ENCODE data around the gene BFSP2. TPM values are rescaled to one million over a fixed set of nuclear protein-coding genes. Genes with fewer than 3 reads are reported as not detected.

Gene BFSP2
- total RNA-seq, 1 donor from 2014 or later = 2.1 TPM

DNA sequence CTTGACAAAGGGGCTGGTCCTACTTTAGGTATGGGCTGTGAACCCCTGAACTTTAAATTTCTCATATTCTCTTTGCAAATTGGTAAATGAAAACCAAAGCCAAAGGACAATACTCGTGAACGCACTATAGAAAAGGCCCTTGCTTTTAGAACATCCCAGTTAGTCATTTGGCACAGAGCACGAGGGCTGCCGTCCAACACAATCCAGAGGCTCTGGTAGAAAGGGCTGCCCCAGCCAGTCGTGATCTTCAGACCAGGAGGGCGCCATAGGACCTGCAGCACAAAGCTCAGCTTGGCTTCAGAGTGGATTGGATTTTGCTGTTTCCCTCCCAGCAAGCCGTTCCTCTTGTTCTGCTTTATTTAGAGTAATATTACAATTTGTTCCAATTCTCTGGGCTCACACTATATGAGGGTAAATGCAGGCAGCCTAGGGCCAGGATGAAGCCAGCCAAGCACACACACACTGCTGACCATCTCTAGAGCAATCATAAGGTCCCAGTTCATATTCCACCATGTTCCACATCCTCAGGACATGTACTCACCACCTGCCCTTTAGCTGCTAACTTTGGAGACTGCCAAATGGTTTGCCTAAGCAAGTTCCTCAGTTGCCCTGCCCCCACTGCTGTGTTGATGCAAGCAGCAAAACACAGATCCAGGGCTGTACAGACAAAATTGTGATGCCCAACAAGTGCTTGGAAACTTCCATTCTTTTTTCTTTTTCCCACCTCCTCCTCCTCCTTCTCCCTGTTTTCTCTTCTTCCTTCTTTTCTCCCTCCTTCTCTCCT, 6.0 kb upstream of the BFSP2 start:
- Histone ChIP-seq H3K4me1 (ENCODE audit: control insufficient read depth in 3 of 3, insufficient read depth in 3 of 3, low read length in 3 of 3) (peaks cover 0 to 6% (median 5%) of the 10 kb centered on the region in 3 donors), H3K9me3 (ENCODE audit: control insufficient read depth in 3 of 3, low read length in 3 of 3) (no peaks in the 10 kb centered on the region), H3K27me3 (ENCODE audit: control insufficient read depth in 3 of 3, insufficient read depth in 3 of 3, low read length in 3 of 3) (no peaks in the 10 kb centered on the region), H3K9ac (ENCODE audit: low read depth in 1 of 3, low read length in 3 of 3) (no peak overlapping the region), H3K36me3 (ENCODE audit: control insufficient read depth in 3 of 3, insufficient read depth in 3 of 3, low read length in 3 of 3) (peaks cover 0 to 13% (median 5%) of the 10 kb centered on the region in 3 donors), H3K4me3 (ENCODE audit: low read length in 3 of 3) (no peak overlapping the region), H3K27ac (ENCODE audit: low read depth, low read length) (no peak overlapping the region)

DNA sequence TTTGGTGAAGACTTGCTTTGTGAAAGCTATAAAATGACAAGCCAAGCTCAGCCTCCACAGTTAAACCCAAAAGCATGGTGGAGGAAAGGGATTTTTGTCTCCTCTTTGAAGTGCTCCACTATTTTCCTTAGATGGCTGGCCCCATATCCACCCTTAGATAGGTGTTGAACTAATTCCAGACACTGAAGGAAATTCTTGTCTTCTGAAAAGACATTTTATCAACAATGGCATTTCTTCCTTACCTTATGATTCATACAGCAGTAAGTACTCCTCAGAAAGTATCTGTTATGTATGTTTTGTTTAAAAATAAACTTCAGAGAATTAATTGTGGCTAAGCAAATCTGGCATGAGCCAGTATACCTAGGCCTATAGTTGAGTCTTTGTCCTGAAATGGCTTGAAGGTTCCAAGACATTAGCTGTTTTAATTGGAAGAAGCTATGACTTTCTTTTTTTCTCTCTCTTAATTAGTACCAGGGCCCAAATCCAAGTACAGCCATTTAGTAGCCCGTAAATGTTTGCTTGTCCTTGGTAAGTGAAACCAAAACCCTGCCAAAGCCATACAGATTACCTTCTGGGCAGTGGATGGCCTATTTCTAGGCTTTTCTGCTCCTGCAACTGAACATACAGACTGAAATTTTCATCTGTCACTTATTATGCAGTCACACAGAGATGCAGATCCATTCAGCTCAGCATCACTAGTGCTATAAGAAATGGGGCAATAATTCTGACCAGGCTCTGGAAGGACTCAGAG, 5.1 kb upstream of the BFSP2 start:
- H3K9ac ChIP-seq (ENCODE audit: low read depth in 1 of 3, low read length in 3 of 3) = no peak overlapping the region

DNA sequence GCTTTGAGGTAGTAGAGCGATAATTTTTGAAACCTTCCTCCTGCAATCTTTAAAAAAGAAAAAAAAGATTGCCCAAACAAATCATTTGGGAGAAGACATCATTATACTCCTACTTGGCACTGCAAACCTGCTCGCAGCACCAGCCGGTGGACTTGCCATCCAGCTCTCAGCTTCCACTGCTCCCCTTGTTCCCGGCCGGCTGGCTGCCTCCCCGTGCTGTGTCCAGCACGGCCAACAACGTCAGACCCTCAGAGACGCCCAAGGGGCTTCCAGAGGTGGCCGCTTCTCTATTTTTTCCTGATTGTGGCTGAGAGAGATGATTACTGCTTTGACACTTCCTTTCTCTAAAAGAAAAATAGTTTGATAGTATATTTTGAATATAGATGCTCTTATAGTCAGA, 3.0 kb upstream of the BFSP2 start:
- Histone ChIP-seq H3K4me1 (ENCODE audit: control insufficient read depth in 3 of 3, insufficient read depth in 3 of 3, low read length in 3 of 3) (peaks cover 0 to 6% (median 5%) of the 10 kb centered on the region in 3 donors), H3K36me3 (ENCODE audit: control insufficient read depth in 3 of 3, insufficient read depth in 3 of 3, low read length in 3 of 3) (peaks cover 0 to 2% (median 0%) of the 10 kb centered on the region in 3 donors), H3K9me3 (ENCODE audit: control insufficient read depth in 3 of 3, low read length in 3 of 3) (no peaks in the 10 kb centered on the region), H3K4me3 (ENCODE audit: low read length in 3 of 3) (no peak overlapping the region), H3K9ac (ENCODE audit: low read depth in 1 of 3, low read length in 3 of 3) (no peak overlapping the region), H3K27ac (ENCODE audit: low read depth, low read length) (no peak overlapping the region), H3K27me3 (ENCODE audit: control insufficient read depth in 3 of 3, insufficient read depth in 3 of 3, low read length in 3 of 3) (no peaks in the 10 kb centered on the region)

More for the DNA sequence above, 5.1 kb upstream of the BFSP2 start:
- Histone ChIP-seq H3K27ac (ENCODE audit: low read depth, low read length) (no peak overlapping the region), H3K4me3 (ENCODE audit: low read length in 3 of 3) (no peak overlapping the region), H3K36me3 (ENCODE audit: control insufficient read depth in 3 of 3, insufficient read depth in 3 of 3, low read length in 3 of 3) (peaks cover 0 to 13% (median 5%) of the 10 kb centered on the region in 3 donors), H3K9me3 (ENCODE audit: control insufficient read depth in 3 of 3, low read length in 3 of 3) (no peaks in the 10 kb centered on the region), H3K27me3 (ENCODE audit: control insufficient read depth in 3 of 3, insufficient read depth in 3 of 3, low read length in 3 of 3) (no peaks in the 10 kb centered on the region), H3K4me1 (ENCODE audit: control insufficient read depth in 3 of 3, insufficient read depth in 3 of 3, low read length in 3 of 3) (peaks cover 0 to 6% (median 5%) of the 10 kb centered on the region in 3 donors)

DNA sequence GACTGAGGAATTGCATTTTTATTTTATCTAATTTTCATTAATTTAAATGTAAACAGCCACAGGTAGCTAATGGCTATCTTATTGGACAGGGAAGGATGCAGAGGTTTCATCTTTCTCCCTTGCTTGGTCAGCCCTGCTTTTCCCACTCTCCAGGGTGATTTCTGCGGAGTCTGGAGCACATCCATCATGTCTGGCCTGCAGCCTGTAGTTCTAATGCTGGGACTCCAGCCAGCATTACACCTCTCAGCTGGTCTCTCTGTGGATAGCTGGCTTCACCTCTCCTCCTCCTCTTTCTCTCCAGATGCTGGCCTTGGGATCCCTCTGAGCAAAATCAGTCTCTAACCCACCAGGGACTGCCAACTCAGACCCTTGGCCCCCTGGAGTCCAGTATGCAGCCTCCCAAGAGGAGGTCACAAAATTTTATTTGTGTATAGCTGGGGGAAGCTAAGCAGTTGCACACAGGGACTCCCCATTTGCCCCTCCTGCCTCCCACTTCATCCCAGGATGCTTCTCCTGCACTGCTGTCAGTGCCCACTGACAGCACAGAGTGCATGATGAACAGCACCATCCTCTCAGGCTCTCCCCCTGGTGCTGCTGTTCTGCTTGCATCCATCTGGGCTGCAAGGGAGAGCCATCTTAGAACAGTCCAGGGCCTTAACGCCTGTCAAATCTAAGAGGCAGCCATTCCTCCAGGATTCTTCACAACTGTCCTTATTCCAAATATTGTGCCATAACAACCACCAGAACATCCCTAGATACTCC, 1.7 kb downstream of the BFSP2 start:
- no peak overlapping the region for H3K27ac ChIP-seq (ENCODE audit: low read depth, low read length)
- no peaks in the 10 kb centered on the region for H3K9me3 ChIP-seq (ENCODE audit: control insufficient read depth in 3 of 3, low read length in 3 of 3)
- no peaks in the 10 kb centered on the region for H3K36me3 ChIP-seq (ENCODE audit: control insufficient read depth in 3 of 3, insufficient read depth in 3 of 3, low read length in 3 of 3)
- H3K9ac ChIP-seq (ENCODE audit: low read depth in 1 of 3, low read length in 3 of 3) = no peak overlapping the region
- H3K4me1 ChIP-seq (ENCODE audit: control insufficient read depth in 3 of 3, insufficient read depth in 3 of 3, low read length in 3 of 3) = no peaks in the 10 kb centered on the region
- H3K4me3 ChIP-seq (ENCODE audit: low read length in 3 of 3) = no peak overlapping the region
- no peaks in the 10 kb centered on the region for H3K27me3 ChIP-seq (ENCODE audit: control insufficient read depth in 3 of 3, insufficient read depth in 3 of 3, low read length in 3 of 3)

DNA sequence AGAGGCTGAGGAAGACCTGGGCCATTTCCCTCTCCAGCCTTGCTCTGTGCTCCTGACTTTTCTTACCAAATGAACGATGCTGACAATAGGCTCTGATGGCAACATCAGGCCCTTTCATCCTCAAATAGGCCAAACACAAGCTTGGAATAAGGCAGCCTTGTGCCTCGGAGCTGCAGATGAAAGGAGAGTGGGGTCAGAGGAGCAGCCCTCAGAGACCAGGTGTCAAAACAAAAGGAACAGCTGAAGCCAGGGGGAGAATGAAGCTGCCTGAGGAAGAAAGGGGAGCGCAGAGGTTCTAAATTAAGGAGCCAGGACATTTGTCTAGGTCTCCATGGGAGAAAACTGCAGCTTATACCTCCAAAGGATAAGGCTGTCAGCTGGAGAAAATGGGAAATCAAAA, 5.1 kb downstream of the BFSP2 start:
- Histone ChIP-seq H3K27me3 (ENCODE audit: control insufficient read depth in 3 of 3, insufficient read depth in 3 of 3, low read length in 3 of 3) (peaks cover 0 to 2% (median 0%) of the 10 kb centered on the region in 3 donors), H3K4me3 (ENCODE audit: low read length in 3 of 3) (no peak overlapping the region), H3K9ac (ENCODE audit: low read depth in 1 of 3, low read length in 3 of 3) (no peak overlapping the region), H3K4me1 (ENCODE audit: control insufficient read depth in 3 of 3, insufficient read depth in 3 of 3, low read length in 3 of 3) (no peaks in the 10 kb centered on the region), H3K9me3 (ENCODE audit: control insufficient read depth in 3 of 3, low read length in 3 of 3) (no peaks in the 10 kb centered on the region), H3K27ac (ENCODE audit: low read depth, low read length) (no peak overlapping the region), H3K36me3 (ENCODE audit: control insufficient read depth in 3 of 3, insufficient read depth in 3 of 3, low read length in 3 of 3) (no peaks in the 10 kb centered on the region)

DNA sequence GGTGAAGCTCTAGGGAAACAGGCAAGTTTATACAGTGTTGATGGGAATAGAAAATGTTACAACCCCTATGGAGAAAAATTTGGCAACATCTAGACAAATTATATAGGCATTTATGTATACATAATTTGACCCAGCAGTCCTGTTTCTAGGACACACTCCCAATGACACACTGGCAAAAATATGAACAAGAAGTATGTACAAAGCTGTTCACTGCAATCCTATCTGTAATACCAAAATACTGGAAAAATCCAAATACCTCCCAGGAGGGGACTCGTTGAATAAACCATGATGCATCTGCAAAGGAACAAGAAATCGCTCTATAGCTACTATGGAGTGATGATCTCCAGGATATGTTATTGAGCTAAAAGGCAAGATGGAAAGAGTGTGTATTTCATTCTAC, 8.5 kb downstream of the BFSP2 start:
- H3K4me3 ChIP-seq (ENCODE audit: low read length in 3 of 3) = no peak overlapping the region
- H3K27me3 ChIP-seq (ENCODE audit: control insufficient read depth in 3 of 3, insufficient read depth in 3 of 3, low read length in 3 of 3) = peaks cover 0 to 10% (median 0%) of the 10 kb centered on the region in 3 donors
- H3K9me3 ChIP-seq (ENCODE audit: control insufficient read depth in 3 of 3, low read length in 3 of 3) = no peaks in the 10 kb centered on the region
- H3K27ac ChIP-seq (ENCODE audit: low read depth, low read length) = no peak overlapping the region
- H3K9ac ChIP-seq (ENCODE audit: low read depth in 1 of 3, low read length in 3 of 3) = no peak overlapping the region
- peaks cover 0 to 1% (median 0%) of the 10 kb centered on the region in 3 donors for H3K4me1 ChIP-seq (ENCODE audit: control insufficient read depth in 3 of 3, insufficient read depth in 3 of 3, low read length in 3 of 3)
- no peaks in the 10 kb centered on the region for H3K36me3 ChIP-seq (ENCODE audit: control insufficient read depth in 3 of 3, insufficient read depth in 3 of 3, low read length in 3 of 3)

DNA sequence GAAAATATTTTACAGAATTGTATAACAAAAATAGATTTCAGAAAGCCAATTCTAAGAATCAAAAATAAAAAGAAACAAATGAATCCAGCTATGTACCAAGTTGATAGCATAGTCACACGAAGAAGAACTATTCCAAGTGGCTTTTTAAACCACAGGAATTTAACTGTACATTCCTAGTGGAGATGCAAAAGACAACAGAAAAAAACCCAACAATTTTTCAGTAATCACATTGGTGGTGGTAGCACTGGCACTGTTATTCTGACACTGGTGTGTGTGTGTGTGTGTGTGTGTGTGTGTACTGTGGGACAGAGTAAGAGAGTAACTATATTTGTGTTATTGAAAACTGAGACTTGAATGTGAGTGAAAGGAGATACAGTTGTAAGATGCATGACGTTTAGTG, 9.1 kb downstream of the BFSP2 start:
- H3K4me1 ChIP-seq (ENCODE audit: control insufficient read depth in 3 of 3, insufficient read depth in 3 of 3, low read length in 3 of 3) = peaks cover 0 to 3% (median 0%) of the 10 kb centered on the region in 3 donors
- peaks cover 0 to 10% (median 0%) of the 10 kb centered on the region in 3 donors for H3K27me3 ChIP-seq (ENCODE audit: control insufficient read depth in 3 of 3, insufficient read depth in 3 of 3, low read length in 3 of 3)
- H3K4me3 ChIP-seq (ENCODE audit: low read length in 3 of 3) = no peak overlapping the region
- no peaks in the 10 kb centered on the region for H3K36me3 ChIP-seq (ENCODE audit: control insufficient read depth in 3 of 3, insufficient read depth in 3 of 3, low read length in 3 of 3)
- no peak overlapping the region for H3K9ac ChIP-seq (ENCODE audit: low read depth in 1 of 3, low read length in 3 of 3)
- no peak overlapping the region for H3K27ac ChIP-seq (ENCODE audit: low read depth, low read length)
- H3K9me3 ChIP-seq (ENCODE audit: control insufficient read depth in 3 of 3, low read length in 3 of 3) = no peaks in the 10 kb centered on the region

DNA sequence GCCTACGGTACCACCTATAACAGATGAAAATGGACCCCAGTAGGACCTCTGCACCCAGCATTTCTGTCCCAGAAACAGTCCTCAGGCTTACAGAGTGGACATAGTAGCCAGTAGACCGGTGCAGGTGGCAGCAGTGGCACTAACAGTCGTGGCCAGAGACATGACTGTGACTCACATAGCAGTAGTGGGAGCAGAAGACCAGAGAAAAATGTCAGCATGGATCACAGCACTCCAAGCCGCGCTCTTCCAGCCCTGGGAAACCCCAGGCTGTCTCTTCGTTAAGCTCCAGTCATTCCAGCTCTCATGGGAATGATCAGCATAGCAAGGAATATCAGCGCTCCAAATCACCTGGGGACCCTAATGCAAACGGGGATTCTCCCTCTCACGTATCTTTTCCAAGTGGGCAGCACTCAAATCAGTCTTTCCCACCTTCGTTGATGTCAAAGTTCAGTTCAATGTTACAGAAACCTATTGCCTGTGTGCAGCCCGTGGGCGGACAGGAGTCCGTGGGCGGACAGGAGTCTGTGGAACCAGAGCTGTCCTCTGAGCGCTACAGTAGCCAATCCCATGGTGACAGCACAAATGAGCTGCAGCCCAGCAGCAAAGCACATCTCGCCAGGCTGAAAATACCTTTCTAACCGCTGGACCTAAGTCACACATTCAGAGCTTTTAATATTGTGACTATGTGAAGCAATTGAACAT, 10.5 kb downstream of the BFSP2 start:
- H3K4me3 ChIP-seq (ENCODE audit: low read length in 3 of 3) = no peak overlapping the region
- H3K9me3 ChIP-seq (ENCODE audit: control insufficient read depth in 3 of 3, low read length in 3 of 3) = no peaks in the 10 kb centered on the region
- no peak overlapping the region for H3K9ac ChIP-seq (ENCODE audit: low read depth in 1 of 3, low read length in 3 of 3)
- H3K4me1 ChIP-seq (ENCODE audit: control insufficient read depth in 3 of 3, insufficient read depth in 3 of 3, low read length in 3 of 3) = peaks cover 0 to 3% (median 0%) of the 10 kb centered on the region in 3 donors
- H3K27ac ChIP-seq (ENCODE audit: low read depth, low read length) = no peak overlapping the region
- H3K36me3 ChIP-seq (ENCODE audit: control insufficient read depth in 3 of 3, insufficient read depth in 3 of 3, low read length in 3 of 3) = no peaks in the 10 kb centered on the region
- peaks cover 0 to 10% (median 0%) of the 10 kb centered on the region in 3 donors for H3K27me3 ChIP-seq (ENCODE audit: control insufficient read depth in 3 of 3, insufficient read depth in 3 of 3, low read length in 3 of 3)

Data from skeletal muscle tissue (tissue), 4 donors.